CD4-positive, alpha-beta T cell (primary cell): ENCODE data around the gene SHH. TPM values are rescaled to one million over a fixed set of nuclear protein-coding genes. Genes with fewer than 3 reads are reported as not detected.

Source experiments
- ATAC-seq: fragments of 200-7000 bp; cut with Tn5 transposase; one replicate; pipeline ENCODE4 v1.10.0; 2022; ENCODE audit warnings: mild to moderate bottlenecking; ENCODE audit not compliant: poor library complexity
- CTCF ChIA-PET: fragments of 350-600 bp; sonication (Branson Sonifier 250); formaldehyde crosslinking; loops from one replicate; lab custom pipeline; 2021; ENCODE audit warnings: antibody characterized with exemption, inconsistent platforms; lab: Charles Lee
- POLR2A ChIA-PET: fragments of 350-600 bp; sonication (Branson Sonifier 250); formaldehyde crosslinking; loops from one replicate; lab custom pipeline; 2021; ENCODE audit warnings: antibody characterized with exemption, inconsistent platforms; lab: Charles Lee
- DNase-seq, 14 experiments: peaks; one replicate each; pipeline ENCODE4 v3.0.0-alpha.2; 2013 to 2020; ENCODE audit warnings: mixed read lengths in 2 of 14
- H3K27ac ChIP-seq, 2 donors: one replicate each; pipeline versions ENCODE4 v1.5.1 to v1.7.0; 2013; ENCODE audit warnings: low read length in 2 of 2, low read depth in 1 of 2, mild to moderate bottlenecking in 1 of 2
- H3K27me3 ChIP-seq, 2 experiments: 1 replicate in 1 of 2; 2 replicates in 1 of 2; pipeline versions ENCODE4 v1.6.1 to v1.7.0; 2013; ENCODE audit warnings: low read length in 2 of 2, control low read depth in 1 of 2, mild to moderate bottlenecking in 1 of 2, moderate library complexity in 1 of 2; ENCODE audit not compliant: insufficient read depth in 2 of 2, control insufficient read depth in 1 of 2
- H3K36me3 ChIP-seq: one replicate; pipeline ENCODE4 v1.6.1; 2013; ENCODE audit warnings: low read length, control low read depth; ENCODE audit not compliant: insufficient read depth
- H3K4me1 ChIP-seq: one replicate; pipeline ENCODE4 v1.6.1; 2013; ENCODE audit warnings: low read length, control low read depth; ENCODE audit not compliant: insufficient read depth
- H3K4me3 ChIP-seq: one replicate; pipeline ENCODE4 v1.5.1; 2013; ENCODE audit warnings: mild to moderate bottlenecking, low read length, moderate library complexity
- H3K9me3 ChIP-seq, 2 experiments: 1 replicate in 1 of 2; 2 replicates in 1 of 2; pipeline versions ENCODE4 v1.6.1 to v1.7.0; 2013; ENCODE audit warnings: low read length in 2 of 2, mild to moderate bottlenecking in 2 of 2, control low read depth in 1 of 2, moderate library complexity in 1 of 2; ENCODE audit not compliant: control insufficient read depth in 1 of 2, insufficient read depth in 1 of 2
- H3K27ac Mint-ChIP-seq: one replicate; pipeline ENCODE4 v1.8.0; 2020; ENCODE audit warnings: mixed read lengths
- H3K27me3 Mint-ChIP-seq: one replicate; pipeline ENCODE4 v1.8.0; 2021; ENCODE audit warnings: mixed read lengths
- H3K36me3 Mint-ChIP-seq: one replicate; pipeline ENCODE4 v1.8.0; 2021; ENCODE audit warnings: low read depth, mixed read lengths
- H3K4me1 Mint-ChIP-seq: one replicate; pipeline ENCODE4 v1.8.0; 2021; ENCODE audit warnings: low read depth, mixed read lengths
- H3K4me3 Mint-ChIP-seq: one replicate; pipeline ENCODE4 v1.8.0; 2020; ENCODE audit warnings: mild to moderate bottlenecking, mixed read lengths
- H3K9me3 Mint-ChIP-seq: one replicate; pipeline ENCODE4 v1.8.0; 2020; ENCODE audit warnings: mixed read lengths
- intact Hi-C, 2 experiments: fragments of 100-400 bp; cut with DNase I in 1 of 2; cut with micrococcal nuclease in 1 of 2; formaldehyde crosslinking; loops; one replicate each; pipeline versions ENCODE4 v1.15.1 to v1.9.0; 2023 to 2025; cut with DNase I, micrococcal nuclease
- total RNA-seq, 174 experiments: library from RNA in 2 of 174; stranded (reverse) in 2 of 174; gene quantifications; one replicate each; pipeline ENCODE4 v1.2.3 and lab custom pipeline; 2021 to 2026
- TF ChIP-seq, protein P1 (sequence below): fragments of 200-600 bp; IDR thresholded peaks from one replicate; pipeline ENCODE4 v1.8.0; 2022; ENCODE audit warnings: antibody characterized with exemption, mild to moderate bottlenecking

Gene SHH
- total RNA-seq, 2 experiments from 2014 or later: not detected

GRCh38 chr7:155788616-155789000 lies 23.7 kb downstream of the SHH start:
- peaks cover 16% of the 10 kb centered on the region for H3K27me3 Mint-ChIP-seq
- peaks cover 9% of the 10 kb centered on the region for H3K4me1 Mint-ChIP-seq
- ATAC-seq: no peak
- ChIA-PET CTCF (no interaction called here), POLR2A (no interaction called here)
- peaks cover 0 to 3% of the 10 kb centered on the region in 2 experiments for H3K27me3 ChIP-seq
- intact Hi-C loops: no loop called here
- TF ChIP-seq, protein P1, sequence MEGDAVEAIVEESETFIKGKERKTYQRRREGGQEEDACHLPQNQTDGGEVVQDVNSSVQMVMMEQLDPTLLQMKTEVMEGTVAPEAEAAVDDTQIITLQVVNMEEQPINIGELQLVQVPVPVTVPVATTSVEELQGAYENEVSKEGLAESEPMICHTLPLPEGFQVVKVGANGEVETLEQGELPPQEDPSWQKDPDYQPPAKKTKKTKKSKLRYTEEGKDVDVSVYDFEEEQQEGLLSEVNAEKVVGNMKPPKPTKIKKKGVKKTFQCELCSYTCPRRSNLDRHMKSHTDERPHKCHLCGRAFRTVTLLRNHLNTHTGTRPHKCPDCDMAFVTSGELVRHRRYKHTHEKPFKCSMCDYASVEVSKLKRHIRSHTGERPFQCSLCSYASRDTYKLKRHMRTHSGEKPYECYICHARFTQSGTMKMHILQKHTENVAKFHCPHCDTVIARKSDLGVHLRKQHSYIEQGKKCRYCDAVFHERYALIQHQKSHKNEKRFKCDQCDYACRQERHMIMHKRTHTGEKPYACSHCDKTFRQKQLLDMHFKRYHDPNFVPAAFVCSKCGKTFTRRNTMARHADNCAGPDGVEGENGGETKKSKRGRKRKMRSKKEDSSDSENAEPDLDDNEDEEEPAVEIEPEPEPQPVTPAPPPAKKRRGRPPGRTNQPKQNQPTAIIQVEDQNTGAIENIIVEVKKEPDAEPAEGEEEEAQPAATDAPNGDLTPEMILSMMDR: no peak
- H3K9me3 ChIP-seq: peaks cover 0 to 4% of the 10 kb centered on the region in 2 experiments
- no peaks in the 10 kb centered on the region for H3K9me3 Mint-ChIP-seq
- H3K4me1 ChIP-seq: no peaks in the 10 kb centered on the region
- H3K36me3 ChIP-seq: no peaks in the 10 kb centered on the region
- no peak for DNase-seq
- no peak overlapping the region for H3K4me3 Mint-ChIP-seq
- H3K27ac ChIP-seq: no peak overlapping the region
- H3K36me3 Mint-ChIP-seq: peaks cover 13% of the 10 kb centered on the region
- no peak overlapping the region for H3K4me3 ChIP-seq
- no peak overlapping the region for H3K27ac Mint-ChIP-seq

DNA sequence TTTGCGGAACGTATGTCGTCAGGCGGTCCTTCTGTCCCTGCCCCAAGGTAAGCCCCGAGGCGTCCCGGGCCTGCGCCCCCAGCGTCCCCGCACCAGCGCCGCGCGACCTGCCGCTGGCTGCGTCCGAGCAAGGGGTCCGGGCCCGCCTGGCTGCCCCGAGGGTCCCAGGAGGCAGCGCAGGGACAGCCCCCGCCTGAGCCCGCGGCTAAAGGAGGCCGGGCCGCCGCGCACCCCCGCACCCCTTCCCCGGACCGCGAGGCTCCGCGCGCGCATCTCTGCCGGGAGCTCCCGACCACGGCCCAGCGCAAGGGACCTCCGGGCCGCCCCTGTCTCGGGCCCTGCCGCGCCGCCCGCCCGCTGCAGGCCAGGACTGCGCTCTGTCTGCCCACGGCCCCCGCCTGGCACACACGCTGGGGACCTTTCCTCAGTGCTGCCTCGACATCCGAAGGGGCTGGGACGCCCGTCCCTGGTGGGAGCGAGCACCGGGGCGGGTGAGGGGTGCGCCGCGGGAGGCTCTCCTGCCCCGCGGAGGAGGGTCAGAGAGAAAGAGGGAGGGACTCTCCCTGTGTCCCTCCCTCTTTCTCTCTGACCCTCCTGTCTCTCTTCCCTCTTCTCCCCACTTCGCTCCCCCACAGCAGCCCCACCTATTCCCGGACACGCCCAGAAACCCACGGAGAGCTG lies 25.0 kb downstream of the SHH start:
- H3K27ac ChIP-seq: no peak overlapping the region
- POLR2A ChIA-PET: no interaction called here
- peaks cover 9% of the 10 kb centered on the region for H3K4me1 Mint-ChIP-seq

DNA sequence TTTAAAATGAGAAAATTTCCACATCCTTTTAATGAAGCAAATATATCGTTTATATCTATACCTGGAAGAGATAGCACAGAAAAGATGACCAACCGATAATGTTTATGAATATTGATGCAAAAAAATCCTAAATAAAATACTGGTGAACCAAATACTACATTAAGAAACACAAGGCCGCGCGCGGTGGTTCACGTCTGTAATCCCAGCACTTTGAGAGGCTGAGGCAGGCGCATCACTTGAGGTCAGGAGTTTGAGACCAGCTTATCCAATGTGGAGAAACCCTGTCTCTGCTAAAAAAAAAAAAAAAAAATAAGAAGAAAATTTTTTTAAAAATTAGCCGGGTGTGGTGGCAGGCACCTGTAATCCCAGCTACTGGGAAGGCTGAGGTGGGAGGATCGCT lies 25.8 kb downstream of the SHH start:
- no peak overlapping the region for H3K27ac Mint-ChIP-seq
- H3K36me3 Mint-ChIP-seq: peaks cover 29% of the 10 kb centered on the region
- POLR2A ChIA-PET: interaction anchor here (0.6 kb wide), 1 partner anchor 838 kb away, joined by 3 read pairs; no protein-coding TSS in a partner anchor
- peaks cover 9% of the 10 kb centered on the region for H3K36me3 ChIP-seq
- intact Hi-C loops: no loop called here
- TF ChIP-seq, protein P1: no peak
- no peak for DNase-seq
- H3K27ac ChIP-seq: no peak overlapping the region
- no peaks in the 10 kb centered on the region for H3K9me3 Mint-ChIP-seq
- H3K4me3 Mint-ChIP-seq: no peak overlapping the region
- no peaks in the 10 kb centered on the region for H3K4me1 ChIP-seq
- peaks cover 0 to 7% of the 10 kb centered on the region in 2 experiments for H3K9me3 ChIP-seq
- no peak for ATAC-seq
- H3K4me3 ChIP-seq: no peak overlapping the region
- CTCF ChIA-PET: no interaction called here
- peaks cover 16% of the 10 kb centered on the region for H3K27me3 Mint-ChIP-seq
- peaks cover 0 to 3% of the 10 kb centered on the region in 2 experiments for H3K27me3 ChIP-seq
- peaks cover 9% of the 10 kb centered on the region for H3K4me1 Mint-ChIP-seq

More for the DNA sequence above, 25.0 kb downstream of the SHH start:
- peaks cover 3% of the 10 kb centered on the region for H3K36me3 ChIP-seq
- no peak overlapping the region for H3K4me3 ChIP-seq
- intact Hi-C loops: no loop called here
- DNase-seq (no peak), ATAC-seq (no peak)
- no peak overlapping the region for H3K27ac Mint-ChIP-seq
- peaks cover 0 to 3% of the 10 kb centered on the region in 2 experiments for H3K27me3 ChIP-seq
- H3K9me3 Mint-ChIP-seq: no peaks in the 10 kb centered on the region
- peaks cover 16% of the 10 kb centered on the region for H3K27me3 Mint-ChIP-seq
- no peak overlapping the region for H3K4me3 Mint-ChIP-seq
- H3K36me3 Mint-ChIP-seq: peaks cover 21% of the 10 kb centered on the region
- TF ChIP-seq, protein P1: no peak
- H3K9me3 ChIP-seq: peaks cover 0 to 7% of the 10 kb centered on the region in 2 experiments
- H3K4me1 ChIP-seq: no peaks in the 10 kb centered on the region
- CTCF ChIA-PET: no interaction called here
